KMS-11 (cell line): ENCODE measurements around the gene ZNF182.

Experiments
- H2AFZ ChIP-seq: fragments of 200-600 bp; sonication (generic); 2 replicates; pipeline ENCODE4 v1.6.1; 2016; ENCODE audit warnings: antibody characterized with exemption, mixed run types, low read depth
- H3K27ac ChIP-seq: fragments of 200-600 bp; sonication (generic); 2 replicates; pipeline ENCODE4 v1.6.1; 2016; ENCODE audit warnings: mild to moderate bottlenecking, mixed run types
- H3K27me3 ChIP-seq: fragments of 200-600 bp; sonication (generic); 2 replicates; pipeline ENCODE4 v1.6.1; 2017; ENCODE audit warnings: mild to moderate bottlenecking, low read depth, mixed run types, moderate library complexity; ENCODE audit not compliant: insufficient read depth
- H3K36me3 ChIP-seq: fragments of 200-600 bp; sonication (generic); 2 replicates; pipeline ENCODE4 v1.6.1; 2017; ENCODE audit warnings: mild to moderate bottlenecking, mixed run types; ENCODE audit not compliant: insufficient read depth
- H3K4me1 ChIP-seq: fragments of 200-600 bp; sonication (generic); 2 replicates; pipeline ENCODE4 v1.6.1; 2016; ENCODE audit warnings: mild to moderate bottlenecking, low read depth, mixed run types; ENCODE audit not compliant: poor library complexity, severe bottlenecking
- H3K4me2 ChIP-seq: fragments of 200-600 bp; sonication (generic); 2 replicates; pipeline ENCODE4 v1.7.0; 2016; ENCODE audit warnings: mild to moderate bottlenecking, mixed run types
- H3K4me3 ChIP-seq: fragments of 200-600 bp; sonication (generic); IDR thresholded peaks from 2 replicates; pipeline ENCODE4 v1.6.1; 2017; ENCODE audit warnings: low read depth, low read length, mixed read lengths; ENCODE audit not compliant: insufficient read depth
- H3K79me2 ChIP-seq: fragments of 200-600 bp; sonication (generic); 2 replicates; pipeline ENCODE4 v1.6.1; 2016; ENCODE audit warnings: low read depth, mixed run types; ENCODE audit not compliant: insufficient read depth
- H3K9ac ChIP-seq: fragments of 200-600 bp; sonication (generic); 2 replicates; pipeline ENCODE4 v1.6.1; 2016; ENCODE audit warnings: mild to moderate bottlenecking, mixed run types
- H4K20me1 ChIP-seq: fragments of 200-600 bp; sonication (generic); 2 replicates; pipeline ENCODE4 v1.6.1; 2016; ENCODE audit warnings: mild to moderate bottlenecking, mixed run types; ENCODE audit not compliant: insufficient read depth
- CTCF ChIP-seq: fragments of 200-600 bp; sonication (generic); conservative IDR thresholded peaks from 2 replicates; pipeline ENCODE4 v1.6.1; 2017; ENCODE audit warnings: low read depth, mild to moderate bottlenecking, antibody characterized with exemption, low read length, moderate library complexity, mixed read lengths

The ZNF182 gene

GRCh38 chrX:48003758-48004457, at the start of gene ZNF182:
ZNF182 (minus strand) TSS chrX:48003989; CDS start chrX:48002609, 1,380 bp downstream.
- H3K27me3 ChIP-seq: no peaks in the 10 kb centered on the region
- H3K4me3 ChIP-seq: no peak within 1 kb of the TSS
- H3K4me2 ChIP-seq: peak within 1 kb of the TSS; percentile 39
- H4K20me1 ChIP-seq: no peaks in the 10 kb centered on the region
- H3K36me3 ChIP-seq: no peaks in the 10 kb centered on the region
- H3K27ac ChIP-seq: peak within 1 kb of the TSS; percentile 64
- peak within 1 kb of the TSS; percentile 76 for H2AFZ ChIP-seq
- H3K79me2 ChIP-seq: no peaks in the 10 kb centered on the region; the same call in 1 of the 2 replicates
- peaks cover 5% of the 10 kb centered on the region for H3K4me1 ChIP-seq
- peak within 1 kb of the TSS; percentile 74 for H3K9ac ChIP-seq
- no peak for TF ChIP-seq CTCF

GRCh38 chrX:48046846-48047245, 43.1 kb upstream of the ZNF182 start:
- no peak for TF ChIP-seq CTCF
- Histone ChIP-seq H3K9ac (no peak overlapping the region), H3K36me3 (no peaks in the 10 kb centered on the region), H3K27ac (no peak overlapping the region), H4K20me1 (no peaks in the 10 kb centered on the region), H3K27me3 (no peaks in the 10 kb centered on the region), H3K4me3 (no peak overlapping the region), H3K4me2 (no peak overlapping the region), H3K4me1 (no peaks in the 10 kb centered on the region), H3K79me2 (no peaks in the 10 kb centered on the region), H2AFZ (no peak overlapping the region)

GRCh38 chrX:48045410-48046311, 41.9 kb upstream of the ZNF182 start:
- H3K36me3 ChIP-seq: no peaks in the 10 kb centered on the region
- H4K20me1 ChIP-seq: no peaks in the 10 kb centered on the region
- H3K9ac ChIP-seq: no peak overlapping the region
- no peaks in the 10 kb centered on the region for H3K79me2 ChIP-seq
- no peak overlapping the region for H2AFZ ChIP-seq
- no peaks in the 10 kb centered on the region for H3K4me1 ChIP-seq
- H3K27me3 ChIP-seq: no peaks in the 10 kb centered on the region
- no peak overlapping the region for H3K27ac ChIP-seq
- TF ChIP-seq CTCF: no peak
- no peak overlapping the region for H3K4me2 ChIP-seq
- H3K4me3 ChIP-seq: no peak overlapping the region

- H3K4me2 ChIP-seq: no peak overlapping the region
- no peak overlapping the region for H3K27ac ChIP-seq
- H3K4me1 ChIP-seq: no peaks in the 10 kb centered on the region
- TF ChIP-seq CTCF: no peak
- no peak overlapping the region for H3K9ac ChIP-seq
- H3K27me3 ChIP-seq: no peaks in the 10 kb centered on the region
- no peaks in the 10 kb centered on the region for H4K20me1 ChIP-seq
- no peak overlapping the region for H3K4me3 ChIP-seq
- no peaks in the 10 kb centered on the region for H3K79me2 ChIP-seq
- no peak overlapping the region for H2AFZ ChIP-seq
- H3K36me3 ChIP-seq: no peaks in the 10 kb centered on the region
These were observed 39.3 kb upstream of the ZNF182 start for GRCh38 chrX:48043056-48043455.
